Adrenal gland (tissue), 12 donors: ENCODE results near the gene POF1B. TPM values are rescaled to one million over a fixed set of nuclear protein-coding genes. Genes with fewer than 3 reads are reported as not detected.

Source experiments
- DNase-seq, 7 donors: peaks; one replicate each; pipeline ENCODE4 v3.0.0-alpha.2; 2019 to 2020
- H3K27ac ChIP-seq, 5 donors: fragments of 200-600 bp; sonication (generic) in 4 of 5; 1 replicate in 3 of 5; 2 replicates in 2 of 5; pipeline versions ENCODE4 v1.5.1 to v1.8.0; 2016 to 2020; ENCODE audit warnings: mild to moderate bottlenecking in 1 of 5
- H3K27me3 ChIP-seq: fragments of 200-600 bp; 2 replicates; pipeline ENCODE4 v1.8.0; 2021
- H3K36me3 ChIP-seq, 2 donors: fragments of 200-600 bp; replicated peaks in 1 of 2; 1 replicate in 1 of 2; 2 replicates in 1 of 2; pipeline versions ENCODE4 v1.5.1 to v1.8.0; 2018 to 2022
- H3K4me1 ChIP-seq, 2 donors: fragments of 200-600 bp; replicated peaks in 1 of 2; 1 replicate in 1 of 2; 2 replicates in 1 of 2; pipeline versions ENCODE4 v1.5.1 to v1.8.0; 2018 to 2021
- H3K4me3 ChIP-seq, 4 donors: fragments of 200-600 bp; sonication (generic) in 3 of 4; one replicate each; pipeline ENCODE4 v1.5.1; 2016 to 2018
- H3K9me3 ChIP-seq, 3 donors: fragments of 200-600 bp; sonication (generic) in 1 of 3; replicated peaks in 1 of 3; 1 replicate in 2 of 3; 2 replicates in 1 of 3; pipeline versions ENCODE4 v1.5.1 to v1.8.0; 2016 to 2021
- CTCF ChIP-seq, 6 experiments: fragments of 450-650 bp in 4 of 6; fragments of 200-600 bp in 2 of 6; sonication (generic) in 1 of 6; IDR thresholded peaks; 1 replicate in 5 of 6; 2 replicates in 1 of 6; pipeline versions ENCODE4 v1.5.1 to v1.8.0; 2016 to 2021; ENCODE audit warnings: antibody characterized with exemption in 6 of 6, mild to moderate bottlenecking in 2 of 6, moderate library complexity in 1 of 6
- POLR2A ChIP-seq, 2 donors: fragments of 450-650 bp; IDR thresholded peaks; one replicate each; pipeline ENCODE4 v1.6.1; 2017; ENCODE audit warnings: antibody characterized with exemption in 2 of 2, mild to moderate bottlenecking in 2 of 2, moderate library complexity in 1 of 2
- WGBS, 4 donors: extraction: QIAGEN DNeasy Blood & Tissue Kit in 2 of 4; methylation state at CpG; one replicate each; pipeline versions ENCODE4 v1.1.5 to v1.1.7; 2013 to 2017; 5-methylcytosine and 5-hydroxymethylcytosine counted together
- intact Hi-C, 2 donors: fragments of 100-400 bp; cut with DNase I; formaldehyde crosslinking; loops; one replicate each; pipeline versions ENCODE4 v1.14.1 to v1.15.0; 2022 to 2023
- polyA plus RNA-seq, 3 donors: library from polyadenylated mRNA; stranded (reverse); fragments of 200-250 nt in 2 of 3; fragments of 350-450 nt in 1 of 3; fragmentation: Illumina TruSeq in 1 of 3; extraction: RNeasy Lipid Tissue Mini Kit (QIAGEN cat#74804) in 1 of 3; gene quantifications; one replicate each; pipeline ENCODE4 v1.2.3, GENCODE V29; 2013 to 2014
- total RNA-seq, 9 donors: library from RNA; depleted of rRNA in 4 of 9; stranded (reverse); fragments of >200 nt in 4 of 9; fragments of 120-200 nt in 1 of 9; fragmentation: NEBNext Ultra II Directional in 1 of 9; extraction: Animal tissue kit (Norgen Biotek cat#: 25700) in 1 of 9; gene quantifications; one replicate each; pipeline versions ENCODE4 v1.1.0 to v1.2.4, GENCODE V29; 2013 to 2023
- donor health status: healthy with polysubstance abuse.
- donor health status: Bipolar disorder and iron deficiency.
- donor health status: DM: yes; HTN: yes; CAD: no.
- donor health status: DM: no; HTN: no; CAD: no.
- donor health status: DM: no; HTN: no; CAD: no.
- donor health status: DM: yes; HTN: yes; CAD: no.

POF1B gene
- total and polyA plus RNA-seq, 12 donors, result 0.06 to 2.0 (median 0.27) TPM

DNA sequence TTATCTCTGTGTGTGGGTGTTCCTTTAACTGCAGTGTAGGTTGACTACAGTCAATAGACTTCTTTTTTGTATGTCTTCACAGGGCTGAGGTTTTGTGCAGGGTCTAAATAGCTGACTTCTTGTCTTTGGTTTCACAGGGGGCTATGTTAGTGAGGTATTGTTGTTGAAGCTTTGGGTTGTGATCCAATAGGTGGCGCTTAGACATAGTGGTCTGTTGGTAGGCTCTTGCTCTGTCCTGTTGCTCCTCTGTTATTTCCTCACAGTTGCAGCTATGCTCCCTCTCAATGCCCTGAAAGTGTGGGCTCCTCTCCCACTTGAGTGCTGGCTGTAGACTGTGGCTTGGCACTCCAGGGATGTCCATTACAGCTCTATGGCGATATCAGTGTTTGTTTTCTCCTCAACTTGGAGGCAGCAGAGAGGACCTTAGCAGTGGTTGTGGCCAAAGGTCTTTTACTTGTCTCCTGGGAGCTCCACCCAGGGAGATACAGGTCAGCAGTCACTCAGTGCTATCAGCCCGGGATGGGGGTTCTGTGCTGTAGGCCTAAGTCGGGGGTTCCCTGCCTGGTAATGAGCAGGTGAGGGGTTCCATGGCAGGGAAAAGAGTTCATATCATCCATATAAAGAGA, 14.0 kb downstream of the POF1B start:
- no peak for DNase-seq
- no peaks in the 10 kb centered on the region for H3K36me3 ChIP-seq
- no peak overlapping the region for H3K27ac ChIP-seq
- no peak overlapping the region for H3K4me3 ChIP-seq
- no peaks in the 10 kb centered on the region for H3K9me3 ChIP-seq
- intact Hi-C loops, result no loop called here
- TF ChIP-seq CTCF (IDR thresholded peaks at IDR 0.05), result no peak
- TF ChIP-seq POLR2A (IDR thresholded peaks at IDR 0.05), result no peak
- WGBS, 4 donors, result 42 to 88% (median 65%) methylated on average over 2 to 4 of the region's 4 CpGs
- peaks cover 3% of the 10 kb centered on the region for H3K27me3 ChIP-seq
- no peaks in the 10 kb centered on the region for H3K4me1 ChIP-seq

- no peak for TF ChIP-seq POLR2A (IDR thresholded peaks at IDR 0.05)
- no peak for TF ChIP-seq CTCF (IDR thresholded peaks at IDR 0.05)
- Histone ChIP-seq H3K9me3 (no peaks in the 10 kb centered on the region), H3K27ac (no peak overlapping the region), H3K27me3 (no peaks in the 10 kb centered on the region), H3K4me1 (no peaks in the 10 kb centered on the region), H3K36me3 (no peaks in the 10 kb centered on the region), H3K4me3 (no peak overlapping the region)
- 36 to 86% (median 64%) methylated on average over 1 of the region's 1 CpG for WGBS, 4 donors
- no peak for DNase-seq
- intact Hi-C loops, result no loop called here
Observed at GRCh38 chrX:85359051-85359450, 20.4 kb downstream of the POF1B start.

- Histone ChIP-seq H3K9me3 (no peaks in the 10 kb centered on the region), H3K27ac (no peak overlapping the region), H3K36me3 (no peaks in the 10 kb centered on the region), H3K4me3 (no peak overlapping the region), H3K27me3 (no peaks in the 10 kb centered on the region), H3K4me1 (no peaks in the 10 kb centered on the region)
- 55 to 81% (median 67%) methylated on average over 2 of the region's 2 CpGs for WGBS, 4 donors
- DNase-seq, result no peak
- TF ChIP-seq CTCF (IDR thresholded peaks at IDR 0.05) (no peak), POLR2A (IDR thresholded peaks at IDR 0.05) (no peak)
- intact Hi-C loops, result no loop called here
Observed at GRCh38 chrX:85345523-85345922, 33.9 kb downstream of the POF1B start.

DNA sequence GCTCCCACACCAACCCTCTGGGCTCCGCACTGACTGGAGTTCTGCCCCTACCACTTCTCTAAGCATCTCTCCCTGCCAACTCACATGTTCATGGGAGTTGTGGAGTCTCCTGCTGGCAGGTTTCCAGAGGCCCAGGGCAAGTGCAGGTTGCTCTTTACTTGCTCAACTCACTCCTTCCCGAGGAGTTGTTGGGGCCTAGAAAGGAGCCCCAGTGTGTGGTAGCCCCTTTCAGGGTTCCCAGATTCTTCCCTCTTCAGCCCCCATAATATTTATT, 52.5 kb downstream of the POF1B start:
- intact Hi-C loops, result no loop called here
- peaks cover 5% of the 10 kb centered on the region for H3K27me3 ChIP-seq
- TF ChIP-seq POLR2A (IDR thresholded peaks at IDR 0.05) (no peak), CTCF (IDR thresholded peaks at IDR 0.05) (no peak)
- H3K27ac ChIP-seq, result no peak overlapping the region
- H3K4me1 ChIP-seq, result no peaks in the 10 kb centered on the region
- H3K36me3 ChIP-seq, result no peaks in the 10 kb centered on the region
- 67 to 83% (median 74%) methylated on average over 1 to 2 of the region's 2 CpGs for WGBS, 4 donors
- H3K9me3 ChIP-seq, result no peaks in the 10 kb centered on the region
- H3K4me3 ChIP-seq, result no peak overlapping the region
- peak in 2 of 7 donors; percentile 6 to 15 for DNase-seq
